ENCODE measurements around the gene PRKAR1B.

PRKAR1B gene

DNA sequence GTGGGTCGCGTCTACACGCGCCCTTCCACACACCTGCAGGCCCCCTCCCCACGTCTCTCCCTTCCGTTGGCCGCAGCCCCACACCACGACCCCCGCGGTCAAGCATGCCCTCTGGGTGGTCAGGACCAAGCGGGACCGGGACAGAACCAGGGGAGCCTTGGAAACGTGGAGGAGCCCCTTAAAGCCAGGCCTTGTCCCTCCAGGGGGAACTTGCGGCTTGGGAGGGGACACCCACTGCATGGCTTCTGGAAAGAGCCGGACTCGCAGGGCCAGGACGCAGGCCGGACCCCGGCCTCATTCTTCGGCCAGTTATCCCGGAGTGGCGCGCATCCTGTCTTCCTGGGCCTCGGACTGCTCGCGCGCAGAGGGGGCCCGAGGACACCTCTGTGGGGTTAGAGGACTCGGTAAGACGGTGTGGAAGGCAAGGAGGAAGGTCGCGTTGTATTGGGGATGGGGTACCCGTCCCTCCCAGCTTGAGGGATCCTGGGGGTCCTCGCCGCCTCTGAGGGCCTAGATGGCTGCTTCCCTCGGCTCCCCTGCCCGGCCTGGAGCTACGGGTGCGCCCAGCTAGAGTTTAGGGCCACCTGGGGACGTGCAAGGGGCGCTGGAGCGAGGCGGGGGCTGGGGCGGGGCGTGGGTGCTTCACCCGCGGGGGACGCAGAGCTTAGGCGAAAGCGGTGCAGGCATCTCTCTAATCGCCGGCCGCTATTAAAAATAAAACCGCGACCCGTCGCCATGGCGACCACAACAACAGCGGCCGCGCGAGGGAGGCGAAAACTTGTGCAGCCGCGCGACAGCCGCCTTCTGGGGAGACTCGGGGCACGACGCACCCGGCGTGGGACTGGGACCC is 205.6 kb downstream of the PRKAR1B start:
- DNase-seq (ENCODE audit: low spot score): peak; percentile 62

DNA sequence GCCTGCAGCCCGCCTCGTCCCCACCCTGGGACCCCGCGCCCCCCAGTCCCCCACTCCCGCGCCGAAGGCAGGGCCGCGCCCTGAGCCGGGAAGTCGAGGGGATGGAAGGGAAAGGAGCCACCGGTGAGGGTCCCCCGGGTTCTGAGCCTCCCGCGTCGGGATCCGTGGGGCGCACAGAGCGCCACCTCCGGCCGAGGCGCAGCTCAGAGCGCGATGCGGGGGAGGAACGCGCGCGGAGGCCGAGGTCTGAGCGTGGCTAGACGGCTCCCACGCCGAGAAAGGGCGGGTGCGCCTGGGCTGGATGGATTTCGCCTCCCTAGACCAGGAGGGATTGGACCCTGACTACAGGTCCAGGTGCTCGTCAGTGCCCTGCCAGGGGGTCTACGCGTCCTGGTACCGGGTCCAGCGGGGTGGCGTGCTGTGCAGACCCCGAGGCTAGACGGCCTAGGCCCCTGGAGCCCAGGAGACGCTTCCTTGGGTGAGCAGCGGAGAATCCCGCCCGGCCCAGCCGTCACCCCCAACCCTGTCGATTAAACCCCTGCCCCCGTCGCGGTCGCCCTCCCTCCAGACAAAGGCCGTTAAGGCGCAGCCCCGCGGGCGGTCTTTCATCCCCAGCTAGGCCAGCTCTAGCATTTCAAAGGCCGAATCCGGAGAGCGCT is 206.4 kb downstream of the PRKAR1B start:
- peak; percentile 25 for DNase-seq (ENCODE audit: low spot score)

DNA sequence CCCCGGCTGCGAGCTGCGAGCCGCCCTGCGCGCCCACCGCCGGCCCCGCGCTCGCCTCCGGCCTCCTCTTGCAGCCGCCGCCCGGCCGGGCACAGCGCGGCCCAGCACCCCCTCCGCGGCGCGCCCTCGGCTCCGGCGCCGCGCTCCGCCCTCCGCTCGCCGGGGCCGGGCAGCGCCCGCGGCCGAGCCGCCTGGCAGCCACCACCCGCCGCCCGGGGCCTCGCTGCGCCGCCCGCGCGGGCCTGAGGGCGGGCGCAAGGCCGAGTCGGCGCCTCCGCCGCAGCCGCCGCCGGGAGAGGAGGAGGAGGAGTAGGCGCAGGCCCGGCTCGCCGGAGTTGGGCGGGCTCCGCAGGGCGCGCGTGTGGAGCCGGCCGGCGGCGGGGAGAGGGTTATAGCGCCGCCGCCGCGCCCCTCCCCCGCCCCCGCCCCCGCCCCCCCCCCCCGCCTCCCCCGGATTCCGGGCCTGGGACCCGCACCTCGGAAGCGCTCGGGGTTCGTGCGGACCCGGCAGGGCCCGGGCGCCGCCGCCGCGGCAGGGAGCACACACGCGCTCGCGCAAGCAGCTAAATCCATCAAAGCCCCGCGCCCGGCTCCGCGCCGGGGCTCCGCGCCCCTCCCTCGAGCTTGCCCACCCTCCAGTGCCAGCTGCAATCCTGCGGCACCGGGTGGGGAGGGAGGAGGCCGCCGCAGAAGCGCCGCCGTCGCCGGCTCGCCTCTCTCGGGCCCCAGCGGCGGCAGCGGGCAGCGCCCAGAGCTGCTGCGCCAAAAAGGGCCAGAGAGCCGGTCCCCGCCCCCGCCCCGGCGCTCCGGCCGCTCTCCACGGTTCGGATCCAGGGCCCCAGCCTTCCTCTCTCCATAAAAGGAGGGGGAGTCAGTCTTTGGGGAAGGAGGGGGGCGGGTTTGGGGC is 207.3 kb downstream of the PRKAR1B start, which contains the start of gene PDGFA:
PDGFA (minus strand) TSS at position 363 of the 907 bp plus-strand sequence. CDS start 845 bp downstream, outside the sequence.
- peak; percentile 78 for DNase-seq (ENCODE audit: low spot score)

DNA sequence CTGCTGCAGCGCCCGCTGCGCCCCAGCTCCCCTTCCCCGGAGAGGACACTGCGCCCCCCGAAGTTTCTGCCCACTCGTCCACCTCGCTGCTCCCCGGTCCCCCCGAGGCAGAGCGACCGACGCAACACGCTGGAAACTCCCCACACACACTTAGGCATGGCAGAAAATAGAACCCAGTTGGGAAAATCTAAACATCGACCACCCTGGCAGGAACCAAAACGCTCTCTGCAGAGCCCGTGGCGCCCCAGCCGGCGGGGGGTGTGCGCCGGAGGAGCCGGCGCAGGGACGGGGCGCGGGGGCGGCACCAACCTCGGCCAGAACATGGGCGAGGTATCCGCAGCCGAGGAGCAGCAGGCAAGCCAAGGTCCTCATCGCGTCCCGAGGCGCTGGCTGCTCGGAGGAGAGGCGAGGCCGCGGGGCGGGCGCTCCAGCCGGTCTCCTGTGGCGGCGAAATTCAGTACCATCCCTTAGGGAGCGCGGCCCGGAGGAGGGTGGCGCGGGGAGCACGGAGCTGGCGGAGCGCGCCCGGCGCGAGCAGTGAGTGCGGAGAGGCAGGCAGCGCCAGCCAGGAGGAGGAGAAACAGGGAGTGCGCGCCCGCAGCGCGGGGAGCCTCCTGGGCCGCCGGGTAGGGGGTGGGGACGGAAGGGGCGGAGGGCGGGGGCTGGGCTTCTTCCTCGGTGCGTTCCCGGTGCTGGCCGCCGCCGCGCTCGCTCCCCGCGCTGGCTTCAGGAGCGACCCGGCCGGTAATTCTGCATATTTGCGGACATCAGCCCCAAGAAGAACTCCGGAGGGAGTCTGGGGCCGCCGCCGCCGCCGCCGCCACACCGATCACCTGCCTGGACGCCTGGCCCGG is 208.2 kb downstream of the PRKAR1B start:
- DNase-seq (ENCODE audit: low spot score): peak; percentile 86

DNA sequence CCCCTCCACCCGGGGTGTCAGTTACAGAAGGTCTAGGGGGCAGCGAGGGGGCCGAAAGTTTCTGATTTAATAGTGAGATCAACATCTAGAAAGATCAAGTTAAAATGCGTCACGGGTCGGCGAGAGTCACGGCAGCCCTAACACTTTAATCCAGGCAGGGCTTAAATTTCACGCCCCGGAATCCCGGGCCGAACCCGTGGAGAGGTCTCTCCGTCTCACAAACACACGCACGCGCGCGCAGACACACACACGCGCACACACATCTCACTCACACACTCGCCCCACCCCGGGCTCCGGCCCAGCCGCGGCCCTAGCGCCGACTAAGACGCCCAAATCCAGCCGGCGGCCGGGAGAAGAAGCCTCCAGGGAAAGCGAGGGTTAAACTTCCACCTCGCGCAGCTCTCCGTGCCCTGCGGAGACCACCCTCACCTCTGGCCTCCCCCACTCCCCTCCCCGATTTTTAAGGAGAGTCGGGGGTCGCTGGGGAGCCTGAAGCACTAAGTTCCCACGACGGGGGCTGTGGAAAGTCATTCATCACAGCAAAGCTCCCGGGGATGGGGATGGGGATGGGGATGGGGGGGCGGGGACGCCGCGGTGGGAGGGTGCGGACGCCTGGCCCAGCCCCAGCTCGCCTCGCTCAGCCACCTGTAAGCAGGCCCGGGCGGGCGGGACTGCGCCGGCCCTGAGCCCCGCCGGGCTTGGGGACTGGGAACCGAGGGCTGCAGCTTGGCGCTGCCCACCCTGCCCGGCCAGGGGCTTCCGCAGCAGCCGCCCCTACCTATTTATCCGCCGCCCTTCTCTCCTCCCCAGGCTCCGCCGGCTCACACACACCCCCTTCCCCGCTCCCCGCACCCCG is 209.1 kb downstream of the PRKAR1B start:
- DNase-seq (ENCODE audit: low spot score): peak; percentile 76

DNA sequence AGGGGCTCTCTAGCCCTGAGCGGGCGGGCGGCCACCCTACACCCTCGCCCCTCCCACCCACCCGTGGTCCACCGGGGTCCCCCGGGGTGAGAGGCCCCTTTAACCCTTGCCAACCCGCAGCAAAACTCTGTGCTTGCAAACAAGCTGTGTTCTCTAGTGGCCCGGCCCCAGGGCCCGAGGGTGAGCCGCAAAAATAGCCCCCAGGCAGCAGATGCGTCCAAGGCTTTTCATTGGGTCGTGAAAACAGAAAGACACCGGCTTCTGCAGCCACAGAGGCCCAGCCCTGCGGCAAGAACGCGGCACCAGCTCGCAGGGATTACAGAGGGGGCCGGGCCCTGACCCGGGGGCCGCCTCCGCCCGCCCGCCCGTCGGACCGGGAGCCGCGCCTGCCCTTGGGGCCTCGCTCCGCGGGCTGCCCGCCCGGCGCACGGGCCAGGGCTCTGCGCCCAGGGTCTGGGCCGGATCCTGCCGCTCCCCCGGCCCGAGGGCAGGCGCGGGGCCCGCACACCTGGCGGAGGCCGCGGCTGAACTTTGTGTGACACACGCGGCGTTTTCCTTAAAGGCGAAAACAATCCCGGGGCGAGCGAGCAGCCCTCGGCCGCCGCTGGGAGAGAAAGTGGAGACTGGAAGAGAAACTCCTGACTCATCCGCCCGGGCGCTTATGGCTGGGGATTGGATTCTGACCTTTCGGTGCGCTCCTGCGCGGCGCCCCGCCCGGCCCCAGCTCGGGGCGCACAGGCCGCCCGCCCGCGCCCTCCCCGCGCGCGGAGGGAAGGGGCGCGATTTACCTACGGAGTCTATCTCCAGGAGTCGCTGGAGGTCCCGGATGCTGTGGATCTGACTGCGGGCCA is 210.2 kb downstream of the PRKAR1B start:
- peak; percentile 83 for DNase-seq (ENCODE audit: low spot score)

DNA sequence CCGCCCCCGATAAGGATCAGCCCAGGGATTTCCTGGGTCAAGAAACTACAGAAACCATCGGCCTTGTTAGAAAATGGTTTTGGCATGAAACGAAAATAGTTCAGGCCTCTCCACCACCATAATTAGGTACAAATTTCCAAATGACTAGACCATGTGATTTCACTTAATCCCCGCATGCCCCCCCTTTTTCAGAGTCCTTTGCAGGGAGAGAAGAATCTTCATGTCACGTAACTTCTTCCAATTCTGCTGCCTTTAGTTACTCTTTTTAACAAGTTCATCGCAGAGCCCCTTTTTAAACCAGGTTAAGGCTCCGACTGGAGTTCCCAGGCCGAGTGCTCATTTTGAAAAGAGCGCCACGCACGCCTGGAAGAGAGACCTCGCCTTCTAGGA is 210.9 kb downstream of the PRKAR1B start:
- DNase-seq (ENCODE audit: low spot score): no peak

DNA sequence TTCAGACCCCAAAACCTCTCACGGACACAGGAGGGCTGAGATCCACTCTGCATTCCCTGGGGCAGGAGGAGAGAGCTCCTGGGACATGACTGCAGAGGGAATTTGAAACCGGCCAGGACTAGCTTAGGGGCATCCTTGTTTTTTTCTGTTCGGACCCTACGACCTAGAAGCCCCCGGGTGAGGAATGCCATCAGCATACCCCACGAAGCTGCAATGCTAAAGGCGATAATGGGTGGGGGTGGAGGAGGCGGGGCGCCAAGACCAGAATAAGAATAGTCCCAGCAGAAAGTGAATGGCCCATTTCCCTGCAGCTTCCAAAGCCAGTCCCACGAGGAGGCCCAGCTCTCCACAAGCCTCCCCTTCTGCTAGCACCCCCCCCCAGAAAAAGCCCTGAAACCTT is 211.5 kb downstream of the PRKAR1B start:
- no peak for DNase-seq (ENCODE audit: low spot score)

DNA sequence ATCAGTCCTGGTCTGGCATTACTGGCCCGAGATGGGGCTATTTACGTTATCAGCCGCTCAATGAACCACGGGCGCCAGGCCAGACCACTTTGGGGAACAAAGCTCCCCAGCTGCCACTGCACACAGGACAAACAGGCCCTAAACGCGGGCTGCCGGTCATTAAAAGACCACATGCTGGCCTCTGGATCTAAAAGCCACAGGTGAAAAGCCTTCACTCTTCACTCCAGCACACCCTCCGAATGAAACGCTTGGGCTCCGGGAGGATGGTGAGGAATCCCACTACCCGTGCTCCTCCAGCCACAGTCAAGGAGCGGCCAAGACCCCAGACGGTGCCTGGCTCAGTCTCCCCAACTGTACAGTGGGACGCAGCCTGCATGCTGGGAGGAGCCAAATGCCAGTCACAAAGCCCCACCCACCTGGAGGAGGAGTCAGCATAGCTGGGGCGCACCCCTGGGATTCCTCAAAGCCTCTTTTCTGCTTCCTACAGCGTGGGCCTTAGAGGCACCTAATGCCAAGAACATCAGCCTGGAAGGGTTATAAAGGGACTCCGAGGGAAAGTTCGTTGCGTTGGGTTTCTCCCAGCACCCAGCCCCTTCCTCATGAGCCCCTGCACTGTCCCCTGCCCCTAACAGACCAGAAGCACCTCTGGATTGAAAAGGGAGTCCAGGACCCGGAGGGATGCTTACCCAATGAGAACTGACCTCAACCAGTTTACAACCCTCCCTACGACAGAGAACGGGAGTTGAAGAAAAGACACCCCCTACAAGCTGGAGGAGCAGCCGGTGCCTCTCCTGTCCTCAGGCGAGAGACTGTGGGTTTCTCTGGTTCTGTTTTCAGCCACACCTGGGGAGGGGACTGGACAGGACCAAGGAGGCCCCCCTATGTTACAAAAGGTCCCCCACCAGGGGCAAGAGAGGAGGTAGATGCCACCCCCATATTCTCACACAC is 212.2 kb downstream of the PRKAR1B start:
- DNase-seq (ENCODE audit: low spot score): no peak

DNA sequence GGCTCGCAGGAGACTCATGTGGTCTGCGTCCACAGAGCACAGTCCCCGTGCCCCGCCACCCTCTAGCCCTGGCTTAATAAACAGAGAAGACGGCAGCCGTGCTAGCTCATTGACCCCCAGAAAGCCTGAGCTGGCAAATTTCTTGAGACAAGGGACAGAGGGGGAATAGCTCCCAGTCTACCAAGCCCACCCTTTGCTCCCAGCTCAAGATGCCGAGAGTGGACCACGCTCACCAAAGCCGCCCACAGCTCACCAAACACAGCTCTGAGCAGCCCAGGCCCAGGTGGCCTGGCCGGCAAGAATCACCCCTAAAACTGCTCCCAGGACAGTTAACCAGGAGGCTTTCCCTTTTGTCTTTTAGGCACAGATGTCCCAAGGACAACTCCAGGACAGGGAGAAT is 212.8 kb downstream of the PRKAR1B start:
- no peak for DNase-seq (ENCODE audit: low spot score)

DNA sequence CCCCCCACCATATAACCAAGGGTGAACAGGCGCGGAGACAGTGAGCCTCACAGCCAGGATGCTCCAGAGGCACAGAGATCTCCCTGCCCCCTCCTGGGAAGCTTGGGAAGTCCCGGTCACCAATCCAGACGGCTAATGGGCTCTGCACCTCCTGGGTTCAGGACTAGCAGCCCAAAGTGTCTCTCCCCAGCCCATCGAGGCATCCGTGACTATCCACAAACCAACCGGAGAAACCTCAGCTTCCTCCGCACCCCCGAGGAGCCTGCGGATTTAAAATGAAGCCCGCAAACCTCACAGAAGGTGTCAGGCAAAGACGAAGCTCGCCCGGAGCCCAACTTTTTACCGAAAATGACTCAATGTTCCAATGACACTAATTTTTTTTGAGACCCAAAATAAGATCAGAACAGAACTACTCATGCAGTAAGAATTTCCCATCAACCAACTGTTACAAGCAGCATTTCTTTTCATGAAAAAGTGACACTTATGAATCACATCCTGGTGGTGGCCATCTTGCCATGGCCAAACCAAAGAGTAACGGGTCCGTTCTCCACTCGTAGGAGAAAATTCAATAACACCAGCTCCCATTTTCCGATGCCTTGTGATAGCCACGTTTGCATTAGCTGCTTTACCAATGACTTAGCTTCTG is 213.4 kb downstream of the PRKAR1B start:
- peak; percentile 28 for DNase-seq (ENCODE audit: low spot score)

DNA sequence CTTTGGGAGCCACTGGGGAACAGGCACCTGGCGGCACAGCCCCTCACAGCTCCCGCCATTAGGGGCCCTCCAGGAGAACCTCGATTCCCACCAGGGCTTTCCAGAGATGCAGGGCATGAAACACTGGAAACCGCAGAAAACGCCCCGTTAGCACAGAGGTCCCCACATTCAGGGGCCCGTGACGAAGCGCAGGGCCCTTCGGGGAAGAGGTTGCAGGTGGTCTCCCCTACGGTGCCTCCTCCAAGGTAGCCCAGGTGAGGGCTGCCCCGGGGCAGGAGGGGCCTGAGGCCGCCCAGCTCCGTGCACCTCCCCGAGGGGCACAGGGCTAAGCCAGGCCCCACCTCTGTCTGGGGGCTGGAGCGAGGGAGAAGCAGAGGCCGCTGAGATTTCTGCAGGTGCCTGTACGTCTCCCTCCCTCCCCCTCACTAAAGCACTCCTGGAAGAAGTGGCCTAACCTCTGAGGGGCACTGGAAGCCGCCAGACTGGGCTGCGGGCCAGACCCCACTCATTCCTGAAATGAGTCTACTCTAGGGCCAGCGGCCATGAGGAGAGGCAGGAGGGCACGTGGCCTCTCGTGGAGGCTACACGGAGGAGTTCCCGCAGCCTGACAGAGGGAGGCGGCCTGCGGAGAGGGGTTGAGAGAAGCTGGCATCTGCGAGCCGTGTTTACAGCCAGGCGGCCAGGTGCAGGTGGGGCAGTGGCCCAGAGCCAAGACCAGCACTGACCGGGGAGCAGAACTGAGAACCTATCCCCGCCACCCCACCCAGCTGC is 214.4 kb downstream of the PRKAR1B start:
- DNase-seq (ENCODE audit: low spot score): peak; percentile 43

DNA sequence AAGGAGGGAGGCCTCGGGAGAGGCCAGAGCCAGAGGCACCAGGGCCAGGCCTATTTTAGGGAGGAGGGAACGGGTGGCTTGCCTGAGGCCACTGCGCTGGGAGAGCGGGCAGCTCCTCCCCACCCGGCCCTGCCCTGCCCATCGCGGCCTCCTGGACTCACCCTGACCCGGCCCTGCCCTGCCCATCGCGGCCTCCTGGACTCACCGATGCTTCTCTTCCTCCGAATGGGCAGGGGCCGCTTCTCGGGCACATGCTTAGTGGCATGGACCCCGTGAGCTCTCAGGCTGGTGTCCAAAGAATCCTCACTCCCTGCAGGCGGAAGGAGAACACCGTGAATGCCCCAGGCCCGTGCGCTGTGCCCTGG is 215.0 kb downstream of the PRKAR1B start:
- no peak for DNase-seq (ENCODE audit: low spot score)

DNA sequence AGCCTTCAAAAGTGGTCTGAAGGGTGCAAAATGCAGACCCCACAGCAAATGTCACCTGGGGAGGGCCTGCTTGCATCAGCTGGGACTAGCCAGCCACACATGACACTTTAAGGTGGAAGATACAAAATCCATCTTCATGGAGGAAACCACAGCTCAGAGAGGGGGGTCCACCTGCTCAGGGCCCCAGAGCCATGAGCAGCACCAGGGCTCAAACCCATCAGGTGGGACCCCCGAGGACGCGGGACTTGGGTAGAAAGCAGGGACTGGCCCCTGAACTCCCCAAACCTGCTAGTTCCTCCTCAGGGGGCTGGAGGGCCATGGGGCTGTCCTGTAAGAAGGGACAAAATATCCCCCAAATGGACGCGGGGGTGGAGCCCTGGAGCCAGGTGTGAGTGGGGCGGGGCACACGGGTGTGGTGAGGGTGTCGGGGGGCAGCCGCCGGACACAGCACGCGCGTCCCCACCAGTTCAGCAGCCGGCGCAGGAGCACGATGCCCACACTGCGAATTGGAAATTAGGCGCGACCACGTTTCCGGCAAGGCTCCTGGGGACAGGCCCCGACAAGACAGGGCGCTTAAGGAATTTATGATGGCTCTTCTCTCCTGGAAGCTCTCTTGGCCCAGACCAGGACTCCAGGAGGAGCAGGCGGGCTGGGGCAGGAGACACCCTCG is 215.5 kb downstream of the PRKAR1B start:
- no peak for DNase-seq (ENCODE audit: low spot score)

DNA sequence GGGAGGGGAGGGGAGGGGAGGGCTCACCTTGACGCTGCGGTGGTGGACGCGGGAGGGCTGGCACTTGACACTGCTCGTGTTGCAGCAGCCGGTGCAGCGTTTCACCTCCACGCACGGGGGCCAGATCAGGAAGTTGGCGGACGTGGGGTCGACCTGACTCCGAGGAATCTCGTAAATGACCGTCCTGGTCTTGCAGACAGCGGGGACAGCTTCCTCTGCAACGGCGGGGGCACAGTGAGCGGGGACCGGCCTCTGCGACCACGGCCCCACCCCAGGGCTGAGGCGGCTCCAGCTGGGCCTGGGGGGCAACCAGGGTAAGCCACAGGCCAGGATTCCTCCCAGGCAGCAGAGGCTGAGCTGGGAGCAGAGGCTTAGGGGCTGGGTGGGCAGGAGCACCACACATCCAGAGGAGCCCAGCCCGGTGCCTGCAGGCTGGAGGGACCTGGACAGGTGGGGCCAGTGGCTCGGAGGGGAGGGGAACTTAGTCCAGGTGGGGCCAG is 216.2 kb downstream of the PRKAR1B start:
- DNase-seq (ENCODE audit: low spot score): no peak

DNA sequence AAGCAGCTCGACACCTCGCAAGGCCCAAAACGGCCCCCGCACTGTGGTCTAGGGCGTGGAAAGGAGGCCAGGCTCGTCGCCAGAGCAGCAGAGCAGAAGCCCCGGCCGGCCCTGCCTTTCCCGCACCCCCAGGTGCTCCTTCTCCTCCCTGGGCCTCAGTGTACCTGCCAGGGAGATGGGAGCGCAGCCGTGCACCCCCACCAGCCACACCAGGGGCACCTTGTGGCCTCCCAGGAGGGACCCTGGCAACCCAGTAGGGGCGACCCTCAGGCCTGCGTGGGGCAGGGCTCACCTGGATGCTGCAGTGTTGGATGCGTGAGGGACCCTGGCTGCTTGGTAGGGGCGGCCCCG is 217.0 kb downstream of the PRKAR1B start:
- no peak for DNase-seq (ENCODE audit: low spot score)
